A673 (cell line): ENCODE measurements around the gene CNTN2. TPM values are rescaled to one million over a fixed set of nuclear protein-coding genes. Genes with fewer than 3 reads are reported as not detected.

Experiments
- BruUV-seq: library from RNA; stranded (reverse); fragments of 400-500 nt; replicated peaks from 2 replicates; lab custom pipeline; 2021; lab: Mats Ljungman, UMichigan
- CTCF ChIA-PET: fragments of 300-600 bp; sonication (Branson Sonifier 250); formaldehyde crosslinking; loops from one replicate; lab custom pipeline; 2022; ENCODE audit warnings: antibody characterized with exemption; lab: Charles Lee
- POLR2A ChIA-PET: fragments of 300-600 bp; sonication (Branson Sonifier 250); formaldehyde crosslinking; loops from one replicate; lab custom pipeline; 2022; ENCODE audit warnings: antibody characterized with exemption; ENCODE audit not compliant: low non-redundant PET; lab: Charles Lee
- DNase-seq: peaks from one replicate; pipeline ENCODE4 v3.0.0-alpha.2; 2015; ENCODE audit warnings: low spot score
- H3K27ac ChIP-seq: fragments of 200-600 bp; sonication (generic); 2 replicates; pipeline ENCODE4 v1.5.1; 2016; ENCODE audit warnings: mixed run types, low read depth, mild to moderate bottlenecking, mixed read lengths, antibody characterized with exemption, low read length; ENCODE audit not compliant: poor library complexity, severe bottlenecking
- H3K27me3 ChIP-seq: fragments of 200-600 bp; sonication (generic); replicated peaks from 2 replicates; pipeline ENCODE4 v1.6.1; 2017; ENCODE audit warnings: mixed run types, low read depth, mild to moderate bottlenecking, mixed read lengths, antibody characterized with exemption, low read length; ENCODE audit not compliant: insufficient read depth, poor library complexity
- H3K36me3 ChIP-seq: fragments of 200-600 bp; sonication (generic); 2 replicates; pipeline ENCODE4 v1.6.1; 2016; ENCODE audit warnings: mixed run types, mild to moderate bottlenecking, mixed read lengths, antibody characterized with exemption, low read length; ENCODE audit not compliant: insufficient read depth, poor library complexity, severe bottlenecking
- H3K4me1 ChIP-seq: fragments of 200-600 bp; sonication (generic); 2 replicates; pipeline ENCODE4 v1.6.1; 2017; ENCODE audit warnings: mixed run types, mild to moderate bottlenecking, mixed read lengths, antibody characterized with exemption, low read length; ENCODE audit not compliant: insufficient read depth, poor library complexity, severe bottlenecking
- H3K4me3 ChIP-seq: fragments of 200-600 bp; sonication (generic); 2 replicates; pipeline ENCODE4 v1.5.1; 2016; ENCODE audit warnings: low read depth, mixed run types, mild to moderate bottlenecking, mixed read lengths, low read length; ENCODE audit not compliant: poor library complexity, severe bottlenecking
- H3K9me3 ChIP-seq: fragments of 200-600 bp; sonication (generic); 2 replicates; pipeline ENCODE4 v1.6.1; 2016; ENCODE audit warnings: mixed run types, low read depth, mild to moderate bottlenecking, mixed read lengths, antibody characterized with exemption, low read length; ENCODE audit not compliant: poor library complexity, severe bottlenecking
- CTCF ChIP-seq: fragments of 300-800, 200-600 bp; sonication (generic); conservative IDR thresholded peaks from 2 replicates; pipeline ENCODE4 v1.5.1; 2017; ENCODE audit warnings: low read depth, mild to moderate bottlenecking, antibody characterized with exemption, low read length, moderate library complexity, mixed read lengths
- EZH2 ChIP-seq: fragments of 200-600 bp; sonication (generic); IDR thresholded peaks from 2 replicates; pipeline ENCODE4 v1.6.1; 2017; ENCODE audit warnings: borderline replicate concordance, low read depth, mild to moderate bottlenecking, mixed read lengths, antibody characterized with exemption, low read length; ENCODE audit not compliant: poor library complexity, severe bottlenecking
- intact Hi-C: fragments of 100-400 bp; cut with micrococcal nuclease; formaldehyde crosslinking; loops from one replicate; pipeline ENCODE4 v1.10.0; 2022; ENCODE audit not compliant: unreplicated experiment
- total RNA-seq: library from RNA; stranded (reverse); gene quantifications from 2 replicates; pipeline ENCODE4 v1.2.3, GENCODE V29; 2021

The CNTN2 gene
- total RNA-seq, 1 experiment from 2014 or later, result not detected

- no peak overlapping the region for H3K4me3 ChIP-seq
- intact Hi-C loops, result no loop called here
- BruUV-seq, result no TSS peak
- TF ChIP-seq EZH2 (no peak), CTCF (no peak)
- no peak for DNase-seq
- H3K27me3 ChIP-seq, result no peaks in the 10 kb centered on the region
- H3K4me1 ChIP-seq, result no peaks in the 10 kb centered on the region
- no peaks in the 10 kb centered on the region for H3K36me3 ChIP-seq
- no peak overlapping the region for H3K27ac ChIP-seq
- ChIA-PET CTCF (interaction anchor here (1.5 kb wide), 1 partner anchor 14 kb away, joined by 5 read pairs; no protein-coding TSS in a partner anchor), POLR2A (no interaction called here)
- no peaks in the 10 kb centered on the region for H3K9me3 ChIP-seq
Measured at GRCh38 chr1:205075642-205076155, 32.7 kb downstream of the CNTN2 start.

GRCh38 chr1:205076245-205076761, 33.3 kb downstream of the CNTN2 start:
- ChIA-PET CTCF (no interaction called here), POLR2A (no interaction called here)
- TF ChIP-seq EZH2 (no peak), CTCF (no peak)
- Histone ChIP-seq H3K27ac (no peak overlapping the region), H3K9me3 (no peaks in the 10 kb centered on the region), H3K36me3 (no peaks in the 10 kb centered on the region), H3K4me1 (no peaks in the 10 kb centered on the region), H3K4me3 (no peak overlapping the region), H3K27me3 (no peaks in the 10 kb centered on the region)
- intact Hi-C loops, result no loop called here
- DNase-seq, result no peak
- BruUV-seq, result no TSS peak

GRCh38 chr1:205077158-205077933, 34.3 kb downstream of the CNTN2 start:
- intact Hi-C loops, result no loop called here
- TF ChIP-seq EZH2, result no peak
- no peak for TF ChIP-seq CTCF
- POLR2A ChIA-PET, result no interaction called here

More at GRCh38 chr1:205077158-205077933, 34.3 kb downstream of the CNTN2 start:
- no peaks in the 10 kb centered on the region for H3K36me3 ChIP-seq
- no peaks in the 10 kb centered on the region for H3K27me3 ChIP-seq
- no TSS peak for BruUV-seq
- no peaks in the 10 kb centered on the region for H3K9me3 ChIP-seq
- H3K4me1 ChIP-seq, result no peaks in the 10 kb centered on the region
- no peak overlapping the region for H3K27ac ChIP-seq
- CTCF ChIA-PET, result no interaction called here
- H3K4me3 ChIP-seq, result no peak overlapping the region
- no peak for DNase-seq
